OCI-LY3 (cell line): ENCODE data around the gene LINC01488.

Source experiments
- CTCF ChIP-seq: fragments of 200-600, 300-600 bp; sonication (generic); IDR thresholded peaks from 2 replicates; pipeline ENCODE4 v1.5.1; 2014; ENCODE audit warnings: antibody characterized with exemption, low read length, low read depth
- EZH2phosphoT487 ChIP-seq: fragments of 200-600 bp; shearing (Covaris generic); IDR thresholded peaks from 2 replicates; pipeline ENCODE4 v1.6.1; 2018; ENCODE audit warnings: antibody characterized with exemption, mixed run types, low read depth

GRCh38 chr11:69499918-69500284 is 18.4 kb downstream of the LINC01488 start:
- TF ChIP-seq CTCF (peak; percentile 21), EZH2phosphoT487 (no peak)
